ENCODE data around the gene VOPP1.

GRCh38 chr7:55488804-55489340, 83.4 kb downstream of the VOPP1 start:
- TF ChIP-seq POLR2A (IDR thresholded peaks at IDR 0.05): no peak
- TF ChIP-seq, protein P1, sequence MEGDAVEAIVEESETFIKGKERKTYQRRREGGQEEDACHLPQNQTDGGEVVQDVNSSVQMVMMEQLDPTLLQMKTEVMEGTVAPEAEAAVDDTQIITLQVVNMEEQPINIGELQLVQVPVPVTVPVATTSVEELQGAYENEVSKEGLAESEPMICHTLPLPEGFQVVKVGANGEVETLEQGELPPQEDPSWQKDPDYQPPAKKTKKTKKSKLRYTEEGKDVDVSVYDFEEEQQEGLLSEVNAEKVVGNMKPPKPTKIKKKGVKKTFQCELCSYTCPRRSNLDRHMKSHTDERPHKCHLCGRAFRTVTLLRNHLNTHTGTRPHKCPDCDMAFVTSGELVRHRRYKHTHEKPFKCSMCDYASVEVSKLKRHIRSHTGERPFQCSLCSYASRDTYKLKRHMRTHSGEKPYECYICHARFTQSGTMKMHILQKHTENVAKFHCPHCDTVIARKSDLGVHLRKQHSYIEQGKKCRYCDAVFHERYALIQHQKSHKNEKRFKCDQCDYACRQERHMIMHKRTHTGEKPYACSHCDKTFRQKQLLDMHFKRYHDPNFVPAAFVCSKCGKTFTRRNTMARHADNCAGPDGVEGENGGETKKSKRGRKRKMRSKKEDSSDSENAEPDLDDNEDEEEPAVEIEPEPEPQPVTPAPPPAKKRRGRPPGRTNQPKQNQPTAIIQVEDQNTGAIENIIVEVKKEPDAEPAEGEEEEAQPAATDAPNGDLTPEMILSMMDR (IDR thresholded peaks at IDR 0.05): no peak
